Liver (tissue), 9 donors: ENCODE data around the gene ICAM4. TPM values are rescaled to one million over a fixed set of nuclear protein-coding genes. Genes with fewer than 3 reads are reported as not detected.

Source experiments
- DNase-seq: peaks from one replicate; pipeline ENCODE4 v3.0.0-alpha.2; 2017; ENCODE audit warnings: low spot score
- H3K27ac ChIP-seq, 2 donors: one replicate each; pipeline ENCODE4 v1.7.0; 2013; ENCODE audit warnings: inconsistent platforms in 2 of 2, low read length in 2 of 2, control low read depth in 1 of 2, low read depth in 1 of 2, mild to moderate bottlenecking in 1 of 2
- H3K27me3 ChIP-seq, 4 donors: one replicate each; pipeline versions ENCODE4 v1.6.1 to v1.7.0; 2013; ENCODE audit warnings: low read length in 3 of 4, inconsistent platforms in 1 of 4, mild to moderate bottlenecking in 1 of 4, moderate library complexity in 1 of 4; ENCODE audit not compliant: control insufficient read depth in 4 of 4, insufficient read depth in 4 of 4
- H3K36me3 ChIP-seq, 4 donors: one replicate each; pipeline versions ENCODE4 v1.6.1 to v1.7.0; 2013; ENCODE audit warnings: low read length in 3 of 4, mild to moderate bottlenecking in 3 of 4, low read depth in 1 of 4, moderate library complexity in 1 of 4; ENCODE audit not compliant: control insufficient read depth in 4 of 4, insufficient read depth in 3 of 4
- H3K4me1 ChIP-seq, 4 donors: one replicate each; pipeline versions ENCODE4 v1.6.1 to v1.7.0; 2013; ENCODE audit warnings: low read length in 3 of 4, mild to moderate bottlenecking in 3 of 4, moderate library complexity in 1 of 4; ENCODE audit not compliant: control insufficient read depth in 4 of 4, insufficient read depth in 4 of 4
- H3K4me3 ChIP-seq, 3 donors: one replicate each; pipeline versions ENCODE4 v1.6.1 to v1.7.0; 2013; ENCODE audit warnings: low read length in 3 of 3, control low read depth in 1 of 3, low read depth in 1 of 3, mild to moderate bottlenecking in 1 of 3
- H3K9ac ChIP-seq, 2 donors: one replicate each; pipeline ENCODE4 v1.7.0; 2013; ENCODE audit warnings: low read length in 2 of 2, mild to moderate bottlenecking in 2 of 2, moderate library complexity in 2 of 2, control low read depth in 1 of 2, low read depth in 1 of 2
- H3K9me3 ChIP-seq, 4 donors: one replicate each; pipeline versions ENCODE4 v1.6.1 to v1.7.0; 2013; ENCODE audit warnings: low read length in 3 of 4; ENCODE audit not compliant: control insufficient read depth in 4 of 4
- ATF3 ChIP-seq: IDR thresholded peaks from 2 replicates; pipeline ENCODE4 v1.6.1; 2016; ENCODE audit warnings: antibody characterized with exemption
- CTCF ChIP-seq: fragments of 150-350 bp; IDR thresholded peaks from 2 replicates; pipeline ENCODE4 v1.5.1; 2017; ENCODE audit warnings: improper control_type of control experiment, low read depth, low read length; ENCODE audit not compliant: missing input control
- FOXA1 ChIP-seq: IDR thresholded peaks from 2 replicates; pipeline ENCODE4 v1.6.1; 2016; ENCODE audit warnings: antibody characterized with exemption
- FOXA2 ChIP-seq: IDR thresholded peaks from 2 replicates; pipeline ENCODE4 v1.6.1; 2016; ENCODE audit warnings: antibody characterized with exemption
- GABPA ChIP-seq, 2 donors: IDR thresholded peaks in 1 of 2; conservative IDR thresholded peaks in 1 of 2; 2 replicates each; pipeline ENCODE4 v1.6.1; 2016; ENCODE audit warnings: antibody characterized with exemption in 2 of 2, mild to moderate bottlenecking in 1 of 2, moderate library complexity in 1 of 2
- HNF4A ChIP-seq, 2 donors: conservative IDR thresholded peaks; 2 replicates each; pipeline ENCODE4 v1.6.1; 2016; ENCODE audit warnings: antibody characterized with exemption in 2 of 2, mild to moderate bottlenecking in 2 of 2
- HNF4G ChIP-seq: IDR thresholded peaks from 2 replicates; pipeline ENCODE4 v1.6.1; 2016; ENCODE audit warnings: antibody characterized with exemption
- JUND ChIP-seq, 2 donors: IDR thresholded peaks; 2 replicates each; pipeline ENCODE4 v1.6.1; 2016; ENCODE audit warnings: antibody characterized with exemption in 2 of 2
- MAX ChIP-seq: IDR thresholded peaks from 2 replicates; pipeline ENCODE4 v1.6.1; 2016; ENCODE audit warnings: antibody characterized with exemption
- NR2F2 ChIP-seq: IDR thresholded peaks from 2 replicates; pipeline ENCODE4 v1.6.1; 2016; ENCODE audit warnings: antibody characterized with exemption
- RAD21 ChIP-seq, 2 donors: IDR thresholded peaks; 2 replicates each; pipeline ENCODE4 v1.6.1; 2016; ENCODE audit warnings: antibody characterized with exemption in 2 of 2, mild to moderate bottlenecking in 2 of 2
- REST ChIP-seq: IDR thresholded peaks from 2 replicates; pipeline ENCODE4 v1.6.1; 2016; ENCODE audit warnings: antibody characterized with exemption, mild to moderate bottlenecking
- RXRA ChIP-seq, 2 donors: IDR thresholded peaks; 2 replicates each; pipeline ENCODE4 v1.6.1; 2017 to 2018; ENCODE audit warnings: antibody characterized with exemption in 2 of 2, mild to moderate bottlenecking in 1 of 2
- TAF1 ChIP-seq: conservative IDR thresholded peaks from 2 replicates; pipeline ENCODE4 v1.6.1; 2016; ENCODE audit warnings: antibody characterized with exemption, mild to moderate bottlenecking
- YY1 ChIP-seq: IDR thresholded peaks from 2 replicates; pipeline ENCODE4 v1.6.1; 2016; ENCODE audit warnings: antibody characterized with exemption, mild to moderate bottlenecking
- WGBS: extraction: QIAGEN DNeasy Blood & Tissue Kit; methylation state at CpG from one replicate; pipeline ENCODE4 v1.1.7; 2013; 5-methylcytosine and 5-hydroxymethylcytosine counted together
- polyA plus RNA-seq, 2 donors: library from polyadenylated mRNA; stranded (reverse) in 1 of 2; unstranded in 1 of 2; fragments of 200-250 nt in 1 of 2; fragments of >200 nt in 1 of 2; fragmentation: Nextera tagmentation in 1 of 2; extraction: Ambion mirVana in 1 of 2; gene quantifications; one replicate each; pipeline versions ENCODE4 v1.2.1 to v1.2.3, GENCODE V29; 2013 to 2015
- total RNA-seq, 2 donors: library from RNA; depleted of rRNA; stranded (reverse); fragments of >200 nt; gene quantifications; one replicate each; pipeline ENCODE4 v1.2.3, GENCODE V29; 2014
- donor health status: healthy.
- donor health status: healthy.
- donor health status: healthy.
- donor health status: healthy.
- donor health status: healthy.

Gene ICAM4
- total and polyA plus RNA-seq, 4 donors = 0.05 to 74.1 (median 0.33) TPM; not detected in 1

- Histone ChIP-seq H3K36me3 (peaks cover 19 to 56% (median 31%) of the 10 kb centered on the region in 4 donors), H3K4me1 (peaks cover 3 to 17% (median 9%) of the 10 kb centered on the region in 4 donors), H3K9me3 (no peaks in the 10 kb centered on the region), H3K4me3 (no peak overlapping the region), H3K27ac (no peak overlapping the region), H3K27me3 (no peaks in the 10 kb centered on the region), H3K9ac (no peak overlapping the region)
- 90% methylated on average over 13 of the region's 13 CpGs for WGBS
- TF ChIP-seq TAF1 = no peak
- TF ChIP-seq FOXA2 = no peak
- no peak for TF ChIP-seq REST
- no peak for TF ChIP-seq YY1
- no peak for TF ChIP-seq MAX
- no peak for TF ChIP-seq ATF3
- TF ChIP-seq RAD21 (IDR thresholded peaks at IDR 0.05) = no peak
- TF ChIP-seq HNF4G = no peak
- TF ChIP-seq NR2F2 = no peak
- TF ChIP-seq GABPA (IDR thresholded peaks at IDR 0.05 in 1 of 2, conservative IDR thresholded peaks at IDR 0.05 in 1 of 2) = no peak
- no peak for TF ChIP-seq FOXA1
- no peak for TF ChIP-seq CTCF
- TF ChIP-seq JUND (IDR thresholded peaks at IDR 0.05) = no peak
- TF ChIP-seq HNF4A (conservative IDR thresholded peaks at IDR 0.05) = no peak
- TF ChIP-seq RXRA (IDR thresholded peaks at IDR 0.05) = no peak
- DNase-seq = no peak
Measured at GRCh38 chr19:10318807-10319682, 32.3 kb downstream of the ICAM4 start.

- TF ChIP-seq MAX (no peak), ATF3 (no peak)
- 95% methylated on average over 32 of the region's 32 CpGs for WGBS
- no peak for DNase-seq
- Histone ChIP-seq H3K27me3 (no peaks in the 10 kb centered on the region), H3K9ac (no peak overlapping the region), H3K4me1 (peaks cover 0 to 8% (median 4%) of the 10 kb centered on the region in 4 donors), H3K36me3 (peaks cover 19 to 68% (median 38%) of the 10 kb centered on the region in 4 donors), H3K27ac (no peak overlapping the region), H3K4me3 (no peak overlapping the region), H3K9me3 (no peaks in the 10 kb centered on the region)
Measured at GRCh38 chr19:10320602-10321416, 34.1 kb downstream of the ICAM4 start.
